ENCODE results near the gene CHN2.
A peak's percentile ranks its signal among the peaks of the same experiment; 100 is the strongest.

Gene CHN2

GRCh38 chr7:29471444-29472138 is 277.0 kb downstream of the CHN2 start:
- TF ChIP-seq PPARA (CRISPR knock-in tag; IDR thresholded peaks at IDR 0.05; ENCODE audit: borderline replicate concordance) (no peak), TOX (CRISPR knock-in tag; IDR thresholded peaks at IDR 0.05; ENCODE audit: borderline replicate concordance) (no peak), RARB (CRISPR knock-in tag; IDR thresholded peaks at IDR 0.05) (no peak), ZNF70 (CRISPR knock-in tag; IDR thresholded peaks at IDR 0.05) (no peak), ZFP3 (CRISPR knock-in tag; IDR thresholded peaks at IDR 0.05) (no peak), ZFP30 (CRISPR knock-in tag; IDR thresholded peaks at IDR 0.05) (no peak), BACH2 (CRISPR knock-in tag; IDR thresholded peaks at IDR 0.05; ENCODE audit: borderline replicate concordance) (no peak), PATZ1 (CRISPR knock-in tag; IDR thresholded peaks at IDR 0.05; ENCODE audit: borderline replicate concordance) (no peak), ESRRG (CRISPR knock-in tag; IDR thresholded peaks at IDR 0.05) (no peak), ISL1 (CRISPR knock-in tag; IDR thresholded peaks at IDR 0.05) (no peak)
- no peak for ATAC-seq

DNA sequence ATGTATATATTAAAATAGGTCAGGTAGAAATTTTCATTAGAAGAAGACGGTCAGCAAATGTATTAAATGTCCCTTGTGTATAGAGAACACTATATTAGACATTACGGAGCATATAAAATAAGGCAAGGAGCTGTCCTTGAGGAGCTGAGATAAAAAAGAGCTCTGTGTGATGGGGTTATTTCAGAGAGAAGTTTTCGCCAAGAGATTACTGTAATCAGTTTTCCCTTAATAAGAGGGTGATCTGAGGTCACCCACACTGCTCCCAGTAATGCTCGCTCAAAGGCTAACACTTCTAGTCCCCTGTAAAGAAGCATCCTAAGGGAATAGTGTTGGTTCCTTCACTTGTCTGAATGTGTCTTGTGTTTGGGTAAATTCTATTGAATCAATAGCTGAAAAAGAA is 282.3 kb downstream of the CHN2 start:
- no peak for TF ChIP-seq ZFP30 (CRISPR knock-in tag; IDR thresholded peaks at IDR 0.05)
- TF ChIP-seq CSDC2 (CRISPR knock-in tag; IDR thresholded peaks at IDR 0.05), result no peak
- 0 out of 2 replicates have a peak, but pooled peaks have one; percentile 12 for TF ChIP-seq ZNF70 (CRISPR knock-in tag; IDR thresholded peaks at IDR 0.05)
- ATAC-seq, result no peak

- TF ChIP-seq ARNTL (CRISPR knock-in tag; IDR thresholded peaks at IDR 0.05; ENCODE audit: borderline replicate concordance, low read depth) (no peak), BACH2 (CRISPR knock-in tag; IDR thresholded peaks at IDR 0.05; ENCODE audit: borderline replicate concordance) (no peak), CSDC2 (CRISPR knock-in tag; IDR thresholded peaks at IDR 0.05) (no peak), PPARA (CRISPR knock-in tag; IDR thresholded peaks at IDR 0.05; ENCODE audit: borderline replicate concordance) (no peak), CSRNP3 (CRISPR knock-in tag; IDR thresholded peaks at IDR 0.05) (no peak), RARB (CRISPR knock-in tag; IDR thresholded peaks at IDR 0.05) (no peak), TOX (CRISPR knock-in tag; IDR thresholded peaks at IDR 0.05; ENCODE audit: borderline replicate concordance) (no peak), ZNF8 (CRISPR knock-in tag; IDR thresholded peaks at IDR 0.05) (no peak), ZNF565 (CRISPR knock-in tag; conservative IDR thresholded peaks at IDR 0.05; ENCODE audit: low read depth) (no peak), ESRRG (CRISPR knock-in tag; IDR thresholded peaks at IDR 0.05) (no peak), ZFP30 (CRISPR knock-in tag; IDR thresholded peaks at IDR 0.05) (no peak), OSR1 (CRISPR knock-in tag; IDR thresholded peaks at IDR 0.05) (no peak), GLIS3 (CRISPR knock-in tag; IDR thresholded peaks at IDR 0.05) (no peak), ISL1 (CRISPR knock-in tag; IDR thresholded peaks at IDR 0.05) (no peak), PATZ1 (CRISPR knock-in tag; IDR thresholded peaks at IDR 0.05; ENCODE audit: borderline replicate concordance) (no peak)
- TF ChIP-seq, protein P1, sequence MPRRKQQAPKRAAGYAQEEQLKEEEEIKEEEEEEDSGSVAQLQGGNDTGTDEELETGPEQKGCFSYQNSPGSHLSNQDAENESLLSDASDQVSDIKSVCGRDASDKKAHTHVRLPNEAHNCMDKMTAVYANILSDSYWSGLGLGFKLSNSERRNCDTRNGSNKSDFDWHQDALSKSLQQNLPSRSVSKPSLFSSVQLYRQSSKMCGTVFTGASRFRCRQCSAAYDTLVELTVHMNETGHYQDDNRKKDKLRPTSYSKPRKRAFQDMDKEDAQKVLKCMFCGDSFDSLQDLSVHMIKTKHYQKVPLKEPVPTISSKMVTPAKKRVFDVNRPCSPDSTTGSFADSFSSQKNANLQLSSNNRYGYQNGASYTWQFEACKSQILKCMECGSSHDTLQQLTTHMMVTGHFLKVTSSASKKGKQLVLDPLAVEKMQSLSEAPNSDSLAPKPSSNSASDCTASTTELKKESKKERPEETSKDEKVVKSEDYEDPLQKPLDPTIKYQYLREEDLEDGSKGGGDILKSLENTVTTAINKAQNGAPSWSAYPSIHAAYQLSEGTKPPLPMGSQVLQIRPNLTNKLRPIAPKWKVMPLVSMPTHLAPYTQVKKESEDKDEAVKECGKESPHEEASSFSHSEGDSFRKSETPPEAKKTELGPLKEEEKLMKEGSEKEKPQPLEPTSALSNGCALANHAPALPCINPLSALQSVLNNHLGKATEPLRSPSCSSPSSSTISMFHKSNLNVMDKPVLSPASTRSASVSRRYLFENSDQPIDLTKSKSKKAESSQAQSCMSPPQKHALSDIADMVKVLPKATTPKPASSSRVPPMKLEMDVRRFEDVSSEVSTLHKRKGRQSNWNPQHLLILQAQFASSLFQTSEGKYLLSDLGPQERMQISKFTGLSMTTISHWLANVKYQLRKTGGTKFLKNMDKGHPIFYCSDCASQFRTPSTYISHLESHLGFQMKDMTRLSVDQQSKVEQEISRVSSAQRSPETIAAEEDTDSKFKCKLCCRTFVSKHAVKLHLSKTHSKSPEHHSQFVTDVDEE (CRISPR knock-in tag; IDR thresholded peaks at IDR 0.05), result no peak
- TF ChIP-seq, protein P2, sequence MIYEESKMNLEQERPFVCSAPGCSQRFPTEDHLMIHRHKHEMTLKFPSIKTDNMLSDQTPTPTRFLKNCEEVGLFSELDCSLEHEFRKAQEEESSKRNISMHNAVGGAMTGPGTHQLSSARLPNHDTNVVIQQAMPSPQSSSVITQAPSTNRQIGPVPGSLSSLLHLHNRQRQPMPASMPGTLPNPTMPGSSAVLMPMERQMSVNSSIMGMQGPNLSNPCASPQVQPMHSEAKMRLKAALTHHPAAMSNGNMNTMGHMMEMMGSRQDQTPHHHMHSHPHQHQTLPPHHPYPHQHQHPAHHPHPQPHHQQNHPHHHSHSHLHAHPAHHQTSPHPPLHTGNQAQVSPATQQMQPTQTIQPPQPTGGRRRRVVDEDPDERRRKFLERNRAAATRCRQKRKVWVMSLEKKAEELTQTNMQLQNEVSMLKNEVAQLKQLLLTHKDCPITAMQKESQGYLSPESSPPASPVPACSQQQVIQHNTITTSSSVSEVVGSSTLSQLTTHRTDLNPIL (CRISPR knock-in tag; IDR thresholded peaks at IDR 0.05; ENCODE audit: low read depth), result no peak
- TF ChIP-seq, protein P3, sequence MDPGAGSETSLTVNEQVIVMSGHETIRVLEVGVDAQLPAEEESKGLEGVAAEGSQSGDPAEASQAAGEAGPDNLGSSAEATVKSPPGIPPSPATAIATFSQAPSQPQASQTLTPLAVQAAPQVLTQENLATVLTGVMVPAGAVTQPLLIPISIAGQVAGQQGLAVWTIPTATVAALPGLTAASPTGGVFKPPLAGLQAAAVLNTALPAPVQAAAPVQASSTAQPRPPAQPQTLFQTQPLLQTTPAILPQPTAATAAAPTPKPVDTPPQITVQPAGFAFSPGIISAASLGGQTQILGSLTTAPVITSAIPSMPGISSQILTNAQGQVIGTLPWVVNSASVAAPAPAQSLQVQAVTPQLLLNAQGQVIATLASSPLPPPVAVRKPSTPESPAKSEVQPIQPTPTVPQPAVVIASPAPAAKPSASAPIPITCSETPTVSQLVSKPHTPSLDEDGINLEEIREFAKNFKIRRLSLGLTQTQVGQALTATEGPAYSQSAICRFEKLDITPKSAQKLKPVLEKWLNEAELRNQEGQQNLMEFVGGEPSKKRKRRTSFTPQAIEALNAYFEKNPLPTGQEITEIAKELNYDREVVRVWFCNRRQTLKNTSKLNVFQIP (CRISPR knock-in tag; IDR thresholded peaks at IDR 0.05; ENCODE audit: borderline replicate concordance, low read depth), result no peak
Measured at GRCh38 chr7:29478226-29478625, 283.7 kb downstream of the CHN2 start.

More at GRCh38 chr7:29478226-29478625, 283.7 kb downstream of the CHN2 start:
- no peak for ATAC-seq

Measured in SK-N-SH treated with all-trans-retinoic acid at 6 μM for 48 hours (cell line).